Stimulated activated CD4-positive, alpha-beta T cell treated with anti-CD3 and anti-CD28 coated beads, Interleukin-12 subunit alpha, Interleukin-12 subunit beta, amount 100 ng/mL, for 24 hours (primary cell): ENCODE measurements around the gene KATNBL1.

Experiments
- DNase-seq, 2 experiments: peaks; one replicate each; pipeline ENCODE4 v3.0.0-alpha.2; 2020; ENCODE audit warnings: low read depth in 2 of 2

KATNBL1 gene

DNA sequence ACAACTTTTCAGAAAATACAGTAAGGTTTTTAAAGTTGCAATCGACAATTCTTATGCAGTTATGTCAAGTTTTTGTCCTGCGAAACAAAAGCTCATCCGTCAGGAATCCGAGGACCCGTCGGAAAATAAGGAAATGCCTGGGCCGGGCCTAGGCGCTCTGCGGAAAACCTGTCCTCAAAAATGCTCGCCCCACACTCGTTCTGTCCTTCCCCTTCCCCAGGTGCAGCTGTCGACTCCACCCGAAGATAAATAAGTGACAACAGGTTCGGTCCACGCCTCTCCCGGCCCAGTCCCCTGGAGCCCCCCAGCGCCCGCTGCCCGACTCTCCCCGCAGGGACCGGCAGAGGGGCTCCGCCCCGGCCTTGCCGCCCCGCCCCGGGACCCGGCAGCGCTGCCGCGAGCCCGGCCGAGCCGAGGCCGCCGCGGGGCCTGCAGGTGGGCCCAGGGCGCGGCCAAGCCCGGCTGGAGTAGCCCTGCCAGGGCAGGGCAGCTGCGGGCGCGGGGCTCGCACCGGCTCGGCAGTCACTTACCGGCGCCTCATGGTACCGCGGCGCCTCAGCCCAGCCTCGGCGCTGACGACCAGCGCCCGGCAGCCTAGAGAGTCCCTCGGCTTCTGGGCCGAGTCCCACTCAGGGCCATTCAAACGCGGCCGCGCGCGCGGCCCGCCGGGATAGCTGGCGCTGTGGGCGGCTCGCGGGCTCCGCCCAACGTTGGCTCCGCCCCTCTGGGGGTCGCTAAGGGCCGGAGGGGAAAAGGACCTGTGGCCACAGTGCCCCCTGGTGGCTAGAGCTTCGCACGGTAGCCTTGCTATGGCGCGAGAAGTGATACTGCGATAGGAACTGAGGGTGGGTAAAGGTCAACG, at the start of gene KATNBL1:
Gene KATNBL1 (minus strand): TSS at position 676 of the 862 bp plus-strand sequence. CDS start 46,420 bp downstream, outside the sequence.
- peak; percentile 93 to 98 for DNase-seq

DNA sequence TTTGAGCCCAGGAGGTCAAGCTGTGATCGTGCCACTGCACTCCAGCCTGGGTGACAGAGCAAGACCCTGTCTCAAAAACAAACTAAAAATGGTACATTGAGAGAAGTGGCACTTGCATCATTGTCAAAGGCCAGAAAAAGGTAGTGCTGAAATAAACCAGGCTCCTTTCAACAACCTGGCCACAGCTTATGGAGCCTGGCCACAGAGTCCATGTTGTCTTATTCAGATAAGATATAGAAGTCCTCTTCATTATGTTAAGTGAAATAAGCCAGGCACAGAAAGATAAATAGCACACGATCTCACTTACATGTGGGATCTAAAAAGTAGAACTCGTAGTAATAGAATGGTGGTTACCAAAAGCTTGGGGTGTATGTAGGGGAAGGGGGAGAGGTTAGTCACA, 49.7 kb upstream of the KATNBL1 start:
- DNase-seq, result no peak

DNA sequence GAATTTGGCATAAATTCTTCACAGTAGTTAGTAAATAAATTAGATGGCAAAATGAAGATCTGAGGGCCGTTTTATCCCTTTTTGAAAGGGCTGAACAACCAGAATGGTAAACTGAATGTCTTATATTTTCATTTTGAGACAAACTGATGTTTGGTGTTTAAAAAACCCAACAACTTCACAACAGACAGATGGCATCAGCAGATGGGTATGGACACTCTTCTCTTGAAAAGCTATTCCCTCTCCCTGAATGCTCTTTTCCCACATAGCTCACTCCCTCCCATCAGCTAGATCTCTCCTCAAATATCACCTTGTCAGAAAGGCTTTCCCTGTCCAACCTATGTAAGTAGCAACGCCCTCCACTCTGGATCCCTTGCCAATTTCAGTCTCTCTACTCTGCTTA, 48.3 kb upstream of the KATNBL1 start:
- DNase-seq, result no peak

- DNase-seq, result no peak
Measured at GRCh38 chr15:34252545-34252944, 42.6 kb upstream of the KATNBL1 start.

- DNase-seq, result no peak
Measured at GRCh38 chr15:34248190-34248589, 38.3 kb upstream of the KATNBL1 start.

DNA sequence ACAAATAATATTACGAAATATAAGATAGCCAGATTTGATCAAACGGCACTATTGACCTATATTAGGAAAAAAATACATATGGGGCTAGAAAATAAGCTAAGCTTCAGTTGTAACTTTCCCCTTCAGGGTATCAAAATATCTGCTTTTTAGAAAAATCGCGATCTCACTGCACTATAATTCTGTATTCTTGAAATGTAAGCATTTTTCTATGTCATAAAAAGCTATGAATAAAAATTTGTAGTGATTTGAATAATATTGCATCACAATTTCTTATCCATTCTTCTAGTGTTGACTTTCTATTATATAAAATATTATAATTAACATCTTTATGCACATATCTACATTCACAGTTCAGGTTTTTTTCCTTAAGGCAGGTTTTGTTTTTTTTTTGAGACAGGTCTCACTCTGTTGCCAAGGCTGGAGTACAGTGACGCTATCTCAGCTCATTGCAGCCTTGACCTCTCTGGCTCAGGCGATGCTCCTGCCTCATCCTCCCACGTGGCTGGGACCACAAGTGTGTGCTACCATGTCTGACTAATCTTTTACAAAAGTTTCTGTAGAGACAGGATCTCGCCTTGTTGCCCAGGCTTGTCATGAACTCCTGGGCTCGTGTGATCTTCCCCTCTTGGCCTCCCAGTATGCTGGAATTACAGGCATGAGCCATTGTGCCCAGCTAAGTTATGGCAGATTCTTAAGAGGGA, 36.5 kb upstream of the KATNBL1 start:
- no peak for DNase-seq

- DNase-seq, result no peak
Measured at GRCh38 chr15:34243226-34243625, 33.3 kb upstream of the KATNBL1 start.

DNA sequence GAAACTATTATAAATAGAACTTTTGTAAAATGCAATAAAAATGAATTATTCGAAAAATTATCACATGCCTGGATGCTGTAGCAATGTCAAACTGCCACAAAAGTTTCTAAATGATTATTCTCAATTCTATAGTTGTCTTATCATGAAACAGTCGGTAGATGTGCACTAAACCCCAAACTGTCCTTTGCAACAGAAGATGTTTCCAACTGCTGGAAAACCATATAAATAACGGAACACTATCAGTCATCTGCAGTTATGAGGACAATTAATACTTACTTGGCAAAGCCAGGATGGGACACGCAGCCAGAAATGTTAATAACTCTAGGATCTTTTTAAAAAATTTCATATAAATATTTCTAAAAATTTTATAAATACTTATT, 32.4 kb upstream of the KATNBL1 start:
- DNase-seq, result no peak

DNA sequence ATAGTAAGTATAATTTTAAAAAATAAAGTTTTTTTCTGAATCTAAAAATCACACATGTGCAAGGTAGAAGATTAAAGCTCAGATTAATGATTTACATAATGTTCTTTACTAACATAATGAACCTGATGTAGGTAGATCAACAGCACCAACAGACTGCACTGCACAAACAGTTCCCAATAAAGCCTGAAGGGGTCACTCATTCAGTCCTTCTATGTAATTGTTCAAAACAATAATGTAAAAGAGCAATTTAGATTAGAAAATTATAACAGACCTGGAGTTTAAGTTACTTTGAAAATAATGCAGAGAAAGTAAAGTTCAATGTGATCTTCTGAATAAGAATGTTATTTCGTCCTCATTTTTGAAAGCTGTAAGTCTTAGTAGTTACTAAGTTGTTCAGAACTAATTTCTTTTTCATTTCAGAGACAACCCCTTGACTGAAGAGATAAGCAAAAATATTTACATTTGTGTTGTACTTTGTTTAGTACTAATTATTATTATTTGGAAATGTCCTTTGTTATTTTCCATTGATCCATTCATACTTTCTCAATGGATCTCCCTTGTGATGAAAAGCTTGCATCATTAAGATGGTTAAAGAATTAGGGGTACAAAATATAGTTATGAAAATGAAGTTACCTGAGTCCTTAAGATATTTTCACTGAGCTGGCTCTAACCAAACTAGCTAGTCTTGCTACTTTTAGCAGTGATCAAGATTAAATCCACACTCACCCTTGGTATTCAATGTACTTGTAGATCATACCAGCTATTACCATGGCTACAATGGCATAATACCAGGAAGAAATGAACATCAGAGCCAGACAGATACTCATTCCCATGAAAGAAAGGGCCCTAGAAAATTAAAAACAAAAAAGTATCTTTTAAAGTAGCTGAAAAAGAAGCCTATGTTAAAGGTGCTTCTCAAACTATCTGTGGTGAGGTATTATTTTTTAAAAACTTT, 31.8 kb upstream of the KATNBL1 start:
- DNase-seq, result no peak

- no peak for DNase-seq
Measured at GRCh38 chr15:34240537-34240936, 30.6 kb upstream of the KATNBL1 start.

DNA sequence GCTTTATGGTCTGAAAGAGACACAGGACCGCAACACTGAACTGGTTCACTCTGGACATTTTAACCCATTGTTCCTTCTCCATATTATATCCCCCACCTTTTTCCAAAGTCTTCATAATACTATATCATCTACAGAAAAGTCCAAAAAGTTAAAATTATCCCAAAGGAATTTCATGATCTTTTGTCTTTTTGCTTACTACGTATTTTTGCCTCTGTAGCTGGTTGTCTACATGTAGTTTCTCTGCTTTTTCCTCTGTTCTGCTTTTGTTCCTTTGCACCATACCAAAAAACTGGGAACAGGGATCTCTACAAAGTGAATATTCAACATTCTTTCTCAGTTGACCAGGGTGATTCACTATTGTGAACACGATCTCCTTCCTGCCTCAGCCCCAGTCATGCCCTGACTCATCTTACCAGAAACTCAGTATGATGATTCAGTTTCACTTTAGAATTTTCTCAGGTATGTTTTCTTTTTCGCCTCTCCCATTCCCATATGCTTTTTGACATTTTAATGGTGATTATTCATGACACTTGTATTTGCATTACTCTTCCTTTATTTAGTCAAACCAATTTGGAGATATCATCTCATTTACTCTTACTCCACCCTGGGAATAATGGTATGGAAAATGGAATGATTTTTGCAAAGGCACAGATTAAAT, 29.4 kb upstream of the KATNBL1 start:
- DNase-seq, result peak in 1 of 2 experiments; percentile 20

DNA sequence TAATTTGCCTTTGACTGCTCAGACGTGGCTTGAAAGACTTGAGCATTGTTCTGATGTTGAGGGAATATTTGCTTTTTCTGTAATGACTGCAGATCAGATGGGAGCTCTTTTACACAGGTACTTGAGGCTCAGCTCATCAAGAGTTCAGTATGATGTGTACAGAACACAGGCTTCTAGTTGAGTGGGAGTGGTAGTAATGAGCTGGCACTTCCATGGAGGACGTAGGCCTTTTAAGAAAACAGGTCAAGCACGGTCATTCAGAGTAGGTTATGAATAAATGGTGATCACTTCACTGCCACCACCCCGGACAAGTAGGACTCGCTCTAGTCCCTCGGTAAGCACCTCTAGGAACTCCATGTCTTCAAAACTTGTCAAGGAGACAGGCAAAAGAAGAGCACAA, 23.7 kb upstream of the KATNBL1 start:
- no peak for DNase-seq

GRCh38 chr15:34223904-34224596, 14.2 kb upstream of the KATNBL1 start:
- no peak for DNase-seq

- DNase-seq, result no peak
Measured at GRCh38 chr15:34217587-34218225, 7.8 kb upstream of the KATNBL1 start.

DNA sequence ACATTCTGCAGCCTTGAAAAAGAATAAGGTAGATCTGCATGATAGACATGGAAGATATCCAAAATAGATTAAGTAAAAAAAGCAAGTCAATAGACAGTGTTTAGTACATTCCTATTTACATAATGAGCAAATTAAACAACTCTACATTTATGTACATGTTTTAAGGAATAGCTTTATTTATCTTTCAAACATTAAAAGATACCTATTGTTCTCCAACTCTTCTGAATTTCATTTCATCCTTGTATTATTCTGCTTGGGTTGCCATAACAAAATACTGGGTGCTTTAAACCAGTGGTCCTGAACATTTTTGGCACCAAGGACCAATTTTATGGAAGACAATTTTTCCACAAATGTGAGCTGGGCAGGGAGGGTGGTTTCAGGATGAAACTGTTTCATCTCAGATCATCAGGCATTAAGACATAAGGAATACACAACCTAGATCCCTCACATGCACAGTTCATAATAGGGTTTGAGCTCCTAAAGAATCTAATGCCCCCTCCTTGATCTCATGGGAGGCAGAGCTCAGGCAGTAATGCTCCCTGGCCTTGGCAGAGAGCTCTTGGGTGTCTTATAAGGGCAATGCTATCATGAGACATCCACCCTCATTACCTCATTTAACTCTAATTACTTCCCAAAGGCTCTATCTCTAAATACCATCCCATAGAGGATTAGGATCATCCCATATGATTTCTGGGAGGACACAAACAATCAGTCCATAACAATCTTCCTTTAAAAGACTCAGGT, 6.8 kb upstream of the KATNBL1 start:
- no peak for DNase-seq

DNA sequence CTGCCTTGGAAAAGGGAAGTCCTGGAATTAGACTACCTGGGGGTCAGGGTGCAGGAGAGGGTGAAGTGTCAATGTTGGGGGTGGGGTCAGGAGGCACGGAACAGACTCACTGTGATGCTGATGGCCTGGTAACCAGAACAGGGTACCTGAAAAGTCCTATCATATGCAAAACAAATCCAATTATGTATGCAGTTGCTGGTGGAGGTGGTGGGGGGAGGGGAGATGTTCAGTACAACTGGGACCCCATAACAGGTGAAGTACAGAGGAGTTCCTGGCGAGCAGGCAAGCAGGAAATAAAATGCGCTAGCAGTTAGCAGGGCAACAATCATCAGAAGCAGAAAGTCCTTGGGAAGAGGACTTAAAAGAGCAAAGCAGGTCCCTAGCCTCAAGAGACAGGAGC, 4.2 kb upstream of the KATNBL1 start:
- no peak for DNase-seq

- DNase-seq, result no peak
Measured at GRCh38 chr15:34213690-34214089, 3.8 kb upstream of the KATNBL1 start.

GRCh38 chr15:34206011-34206410, 3.9 kb downstream of the KATNBL1 start:
- DNase-seq, result no peak

DNA sequence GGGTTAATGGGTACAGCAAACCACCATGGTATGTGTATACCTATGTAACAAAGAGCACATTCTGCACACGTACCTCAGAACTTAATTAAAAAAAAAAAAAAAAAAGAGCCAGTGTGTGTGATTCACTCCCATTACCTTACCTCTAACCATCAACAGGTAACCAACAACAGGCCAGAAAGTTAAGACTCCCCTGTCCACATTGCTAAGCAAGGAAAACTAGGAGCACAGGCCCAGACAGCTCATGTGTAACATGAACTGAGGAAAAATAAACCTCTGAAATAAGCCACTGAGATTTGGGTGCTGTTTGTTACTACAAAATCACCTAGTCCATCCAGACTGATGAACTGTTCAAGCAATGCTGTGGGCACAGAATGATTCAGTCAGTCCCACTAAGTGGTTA, 6.0 kb downstream of the KATNBL1 start:
- no peak for DNase-seq

DNA sequence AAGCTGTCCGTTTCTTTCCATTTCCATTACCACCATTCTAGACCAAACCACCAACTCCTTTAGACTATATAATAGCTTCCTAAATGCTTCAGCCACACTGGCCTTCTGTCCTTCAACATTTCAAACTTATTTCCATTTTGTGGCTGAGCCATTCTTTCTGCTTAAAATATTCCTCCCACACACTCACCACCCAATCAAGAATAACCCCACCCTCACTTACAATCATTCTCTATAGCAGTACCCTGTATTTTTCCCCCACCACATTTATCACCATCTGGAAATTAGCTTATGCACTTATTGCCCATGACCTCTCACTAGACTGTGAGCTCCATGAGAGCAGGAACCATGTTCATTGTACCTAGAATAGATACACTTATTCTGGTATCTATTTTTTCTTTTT, 6.6 kb downstream of the KATNBL1 start:
- no peak for DNase-seq
